ENCODE measurements around the gene TRAPPC6A. TPM values are rescaled to one million over a fixed set of nuclear protein-coding genes. Genes with fewer than 3 reads are reported as not detected.

The TRAPPC6A gene
- total and polyA plus RNA-seq, 2 donors (not counting 1 experiment from before 2014, with no cell fraction given) = 40.3 to 79.0 TPM

- H4K20me1 ChIP-seq (ENCODE audit: control insufficient read depth, insufficient read depth, low read length, poor library complexity, severe bottlenecking) = no peaks in the 10 kb centered on the region
- 86% methylated on average over 23 of the region's 23 CpGs for WGBS (ENCODE audit: insufficient coverage)
- no peak overlapping the region for H3K27ac ChIP-seq (ENCODE audit: low read length in 2 of 2)
- no peak overlapping the region for H2AFZ ChIP-seq (ENCODE audit: insufficient read depth, low read depth, low read length, poor library complexity, severe bottlenecking)
- H3K9ac ChIP-seq (ENCODE audit: low read length) = no peak overlapping the region
- CTCF ChIA-PET = no interaction called here
- no peaks in the 10 kb centered on the region for H3K9me3 ChIP-seq (ENCODE audit: control extremely low read depth in 1 of 3, control insufficient read depth in 2 of 3, insufficient read depth in 1 of 3, low read length in 2 of 3)
- H3K27me3 ChIP-seq (replicated peaks in 1 of 4; ENCODE audit: control extremely low read depth in 1 of 4, control insufficient read depth in 3 of 4, insufficient read depth in 4 of 4, low read length in 3 of 4) = peaks cover 0 to 31% (median 9%) of the 10 kb centered on the region in 4 experiments
- ATAC-seq (ENCODE audit: low read depth) (no peak), DNase-seq (no peak)
- TF ChIP-seq EZH2 (IDR thresholded peaks at IDR 0.05; ENCODE audit: borderline replicate concordance, insufficient read depth, low read depth, low read length, poor library complexity, severe bottlenecking) (no peak), CTCF (IDR thresholded peaks at IDR 0.05) (no peak)
- no peaks in the 10 kb centered on the region for H3K79me2 ChIP-seq (ENCODE audit: control insufficient read depth, insufficient read depth, low read length)
- Mint-ChIP-seq H3K27ac (no peak overlapping the region), H3K9me3 (ENCODE audit: insufficient read depth) (no peaks in the 10 kb centered on the region), H3K4me1 (peaks cover 3% of the 10 kb centered on the region), H3K4me3 (no peak overlapping the region), H3K27me3 (peaks cover 41% of the 10 kb centered on the region)
- no peaks in the 10 kb centered on the region for H3K36me3 ChIP-seq (replicated peaks in 1 of 2; ENCODE audit: control extremely low read depth in 1 of 2, control insufficient read depth in 1 of 2, extremely low read depth in 1 of 2, insufficient read depth in 2 of 2, low read length in 1 of 2)
- H3K4me1 ChIP-seq (ENCODE audit: control insufficient read depth in 2 of 2, insufficient read depth in 2 of 2, low read length in 2 of 2) = no peaks in the 10 kb centered on the region
- no peak overlapping the region for H3K4me2 ChIP-seq (replicated peaks; ENCODE audit: low read depth, low read length, poor library complexity, severe bottlenecking)
- H3K4me3 ChIP-seq (ENCODE audit: control extremely low read depth in 1 of 5, extremely low read depth in 1 of 5, insufficient read depth in 1 of 5, low read depth in 2 of 5, low read length in 4 of 5) = no peak overlapping the region
- intact Hi-C loops (cut with micrococcal nuclease) = no loop called here
- POLR2A ChIA-PET = no interaction called here
These were observed 35.0 kb upstream of the TRAPPC6A start for GRCh38 chr19:45213031-45213430.

DNA sequence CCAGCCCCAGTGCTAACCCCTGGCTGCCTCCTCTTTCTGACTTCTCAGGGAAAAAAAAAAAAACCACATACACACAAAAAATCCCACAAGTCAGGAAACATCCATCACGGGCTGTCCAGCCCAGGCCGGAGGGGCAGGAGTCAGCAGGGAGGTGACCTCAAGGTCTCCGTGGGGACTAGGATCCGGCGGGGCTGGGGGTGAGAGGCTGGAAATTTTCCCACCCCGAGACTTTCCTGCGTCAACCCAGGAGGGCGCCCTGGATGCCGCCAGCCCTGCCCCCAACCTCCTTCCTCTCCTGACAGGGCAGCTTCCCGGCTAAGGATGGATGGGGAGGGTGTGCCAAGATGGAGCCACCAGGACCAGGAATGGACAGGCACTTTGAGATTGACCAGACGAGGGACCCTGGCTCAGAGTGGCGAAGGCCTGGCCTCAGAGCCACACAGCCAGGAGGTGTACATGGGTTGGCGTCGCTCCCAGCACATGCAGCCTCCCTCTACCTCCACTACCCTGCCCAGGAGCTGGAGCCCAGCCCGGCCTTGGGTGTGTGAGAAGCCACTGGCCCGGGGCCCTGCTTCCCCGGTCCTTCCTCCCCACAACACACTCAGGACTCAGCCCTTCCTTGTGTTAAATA, 33.8 kb upstream of the TRAPPC6A start:
- Histone ChIP-seq H3K4me2 (replicated peaks; ENCODE audit: low read depth, low read length, poor library complexity, severe bottlenecking) (no peak overlapping the region), H4K20me1 (ENCODE audit: control insufficient read depth, insufficient read depth, low read length, poor library complexity, severe bottlenecking) (no peaks in the 10 kb centered on the region), H2AFZ (ENCODE audit: insufficient read depth, low read depth, low read length, poor library complexity, severe bottlenecking) (no peak overlapping the region), H3K27ac (ENCODE audit: low read length in 2 of 2) (no peak overlapping the region), H3K9ac (ENCODE audit: low read length) (no peak overlapping the region), H3K79me2 (ENCODE audit: control insufficient read depth, insufficient read depth, low read length) (no peaks in the 10 kb centered on the region), H3K4me3 (ENCODE audit: control extremely low read depth in 1 of 5, extremely low read depth in 1 of 5, insufficient read depth in 1 of 5, low read depth in 2 of 5, low read length in 4 of 5) (no peak overlapping the region), H3K9me3 (ENCODE audit: control extremely low read depth in 1 of 3, control insufficient read depth in 2 of 3, insufficient read depth in 1 of 3, low read length in 2 of 3) (no peaks in the 10 kb centered on the region), H3K36me3 (replicated peaks in 1 of 2; ENCODE audit: control extremely low read depth in 1 of 2, control insufficient read depth in 1 of 2, extremely low read depth in 1 of 2, insufficient read depth in 2 of 2, low read length in 1 of 2) (no peaks in the 10 kb centered on the region), H3K27me3 (replicated peaks in 1 of 4; ENCODE audit: control extremely low read depth in 1 of 4, control insufficient read depth in 3 of 4, insufficient read depth in 4 of 4, low read length in 3 of 4) (peaks cover 0 to 21% (median 5%) of the 10 kb centered on the region in 4 experiments), H3K4me1 (ENCODE audit: control insufficient read depth in 2 of 2, insufficient read depth in 2 of 2, low read length in 2 of 2) (no peaks in the 10 kb centered on the region)
- TF ChIP-seq EZH2 (IDR thresholded peaks at IDR 0.05; ENCODE audit: borderline replicate concordance, insufficient read depth, low read depth, low read length, poor library complexity, severe bottlenecking) = no peak
- TF ChIP-seq CTCF (IDR thresholded peaks at IDR 0.05) = no peak
- Mint-ChIP-seq H3K9me3 (ENCODE audit: insufficient read depth) (no peaks in the 10 kb centered on the region), H3K27me3 (peaks cover 38% of the 10 kb centered on the region), H3K27ac (no peak overlapping the region), H3K4me1 (peaks cover 3% of the 10 kb centered on the region), H3K4me3 (no peak overlapping the region)
- intact Hi-C loops (cut with micrococcal nuclease) = no loop called here
- POLR2A ChIA-PET = no interaction called here
- DNase-seq (no peak), ATAC-seq (ENCODE audit: low read depth) (no peak)
- WGBS (ENCODE audit: insufficient coverage) = 23% methylated on average over 8 of the region's 17 CpGs
- CTCF ChIA-PET = interaction anchor here (0.7 kb wide), 1 partner anchor 297 kb away, joined by 3 read pairs; no protein-coding TSS in a partner anchor
